Measurements from ENCODE around the gene MRAP.

GRCh38 chr21:32299695-32300094 is 1.0 kb downstream of the MRAP start:
- TF ChIP-seq CTCF (IDR thresholded peaks at IDR 0.05; ENCODE audit: low read length) = no peak
- no peak for TF ChIP-seq EZH2 (optimal IDR thresholded peaks at IDR 0.05; ENCODE audit: low read depth, low read length)
- no peak for TF ChIP-seq EZH2phosphoT487 (IDR thresholded peaks at IDR 0.05; ENCODE audit: low read length)
